ENCODE results near the gene CLCN6. TPM values are rescaled to one million over a fixed set of nuclear protein-coding genes. Genes with fewer than 3 reads are reported as not detected.

CLCN6 gene
- total RNA-seq, 4 donors from 2014 or later = 14.8 to 38.4 (median 16.9) TPM

GRCh38 chr1:11795238-11795890 lies 10.6 kb upstream of the CLCN6 start:
- Histone ChIP-seq H3K4me1 (peaks cover 38 to 65% of the 10 kb centered on the region in 2 donors), H3K4me3 (replicated peaks in 1 of 3) (no peak overlapping the region), H3K9me3 (no peaks in the 10 kb centered on the region), H3K27ac (peak overlapping the region; percentile 79 to 91 (median 84)), H3K27me3 (no peaks in the 10 kb centered on the region), H3K36me3 (peaks cover 29 to 38% of the 10 kb centered on the region in 2 donors)
- TF ChIP-seq CTCF (IDR thresholded peaks at IDR 0.05) (no peak), POLR2A (IDR thresholded peaks at IDR 0.05) (no peak)
- 76 to 77% methylated on average over 12 to 14 of the region's 14 CpGs for WGBS, 2 donors
- intact Hi-C loops (cut with DNase I) = no loop called here
- no peak for DNase-seq

- Histone ChIP-seq H3K27me3 (no peaks in the 10 kb centered on the region), H3K4me3 (replicated peaks in 1 of 3) (no peak overlapping the region), H3K27ac (peak overlapping the region; percentile 79 to 91 (median 84)), H3K4me1 (peaks cover 33 to 65% of the 10 kb centered on the region in 2 donors), H3K9me3 (no peaks in the 10 kb centered on the region), H3K36me3 (peaks cover 38 to 45% of the 10 kb centered on the region in 2 donors)
- intact Hi-C loops (cut with DNase I) = no loop called here
- TF ChIP-seq POLR2A (IDR thresholded peaks at IDR 0.05) (peak in 1 of 2 donors; percentile 69), CTCF (IDR thresholded peaks at IDR 0.05) (no peak)
- WGBS, 2 donors = 42 to 59% methylated on average over 15 of the region's 15 CpGs
- peak; percentile 97 to 98 for DNase-seq
Measured at GRCh38 chr1:11796036-11796828, 9.8 kb upstream of the CLCN6 start.

GRCh38 chr1:11797525-11798216 lies 8.3 kb upstream of the CLCN6 start:
- Histone ChIP-seq H3K27ac (peak overlapping the region; percentile 51 to 91 (median 84)), H3K27me3 (no peaks in the 10 kb centered on the region), H3K4me3 (replicated peaks in 1 of 3) (no peak overlapping the region), H3K36me3 (peaks cover 36 to 38% of the 10 kb centered on the region in 2 donors), H3K9me3 (no peaks in the 10 kb centered on the region), H3K4me1 (peaks cover 43 to 68% of the 10 kb centered on the region in 2 donors)
- DNase-seq = peak; percentile 70 to 73
- TF ChIP-seq CTCF (IDR thresholded peaks at IDR 0.05) = no peak
- TF ChIP-seq POLR2A (IDR thresholded peaks at IDR 0.05) = no peak
- 49 to 55% methylated on average over 5 to 6 of the region's 6 CpGs for WGBS, 2 donors
- intact Hi-C loops (cut with DNase I) = no loop called here

GRCh38 chr1:11799099-11799498 lies 6.9 kb upstream of the CLCN6 start:
- 99 to 100% methylated on average over 5 of the region's 5 CpGs for WGBS, 2 donors
- Histone ChIP-seq H3K4me3 (replicated peaks in 1 of 3) (no peak overlapping the region), H3K36me3 (peaks cover 28 to 30% of the 10 kb centered on the region in 2 donors), H3K4me1 (peaks cover 57 to 80% of the 10 kb centered on the region in 2 donors), H3K27ac (peak overlapping the region in 2 of 3 donors; percentile 17 to 84), H3K27me3 (no peaks in the 10 kb centered on the region), H3K9me3 (no peaks in the 10 kb centered on the region)
- DNase-seq = no peak
- TF ChIP-seq POLR2A (IDR thresholded peaks at IDR 0.05) (no peak), CTCF (IDR thresholded peaks at IDR 0.05) (no peak)
- intact Hi-C loops (cut with DNase I) = no loop called here
